Calu3 (cell line): ENCODE results near the gene ART1. TPM values are rescaled to one million over a fixed set of nuclear protein-coding genes. Genes with fewer than 3 reads are reported as not detected.

Source experiments
- BruUV-seq: library from RNA; stranded (reverse); fragments of 400-500 nt; replicated peaks from 2 replicates; lab custom pipeline; 2021; lab: Mats Ljungman, UMichigan
- CTCF ChIA-PET: fragments of 300-600 bp; sonication (Branson Sonifier 250); formaldehyde crosslinking; loops from one replicate; lab custom pipeline; 2022; ENCODE audit warnings: antibody characterized with exemption; lab: Charles Lee
- DNase-seq: peaks from one replicate; pipeline ENCODE4 v3.0.0; 2022
- H3K27ac Mint-ChIP-seq: one replicate; pipeline ENCODE4 v1.8.0; 2022; ENCODE audit warnings: mixed read lengths; ENCODE audit not compliant: unreplicated experiment
- H3K27me3 Mint-ChIP-seq: one replicate; pipeline ENCODE4 v1.8.0; 2022; ENCODE audit warnings: mixed read lengths; ENCODE audit not compliant: unreplicated experiment
- H3K36me3 Mint-ChIP-seq: one replicate; pipeline ENCODE4 v1.8.0; 2022; ENCODE audit warnings: mild to moderate bottlenecking, moderate library complexity, mixed read lengths; ENCODE audit not compliant: insufficient read depth, unreplicated experiment
- H3K4me1 Mint-ChIP-seq: one replicate; pipeline ENCODE4 v1.8.0; 2022; ENCODE audit warnings: mild to moderate bottlenecking, low read depth, mixed read lengths; ENCODE audit not compliant: unreplicated experiment
- H3K4me3 Mint-ChIP-seq: one replicate; pipeline ENCODE4 v1.8.0; 2022; ENCODE audit warnings: mild to moderate bottlenecking, low read depth, moderate library complexity, mixed read lengths; ENCODE audit not compliant: unreplicated experiment
- H3K9me3 Mint-ChIP-seq: one replicate; pipeline ENCODE4 v1.8.0; 2022; ENCODE audit warnings: low read depth, mixed read lengths; ENCODE audit not compliant: unreplicated experiment
- CTCF ChIP-seq: fragments of 200-600 bp; IDR thresholded peaks from one replicate; pipeline ENCODE4 v1.8.0; 2022; ENCODE audit warnings: antibody characterized with exemption; ENCODE audit not compliant: unreplicated experiment
- intact Hi-C: fragments of 100-400 bp; cut with micrococcal nuclease; formaldehyde crosslinking; loops from one replicate; pipeline ENCODE4 v1.10.0; 2022; ENCODE audit not compliant: unreplicated experiment
- total RNA-seq: library from RNA; stranded (reverse); gene quantifications from 2 replicates; pipeline ENCODE4 v1.2.3, GENCODE V29; 2022

ART1 gene
- total RNA-seq, 1 experiment from 2014 or later, result not detected

DNA sequence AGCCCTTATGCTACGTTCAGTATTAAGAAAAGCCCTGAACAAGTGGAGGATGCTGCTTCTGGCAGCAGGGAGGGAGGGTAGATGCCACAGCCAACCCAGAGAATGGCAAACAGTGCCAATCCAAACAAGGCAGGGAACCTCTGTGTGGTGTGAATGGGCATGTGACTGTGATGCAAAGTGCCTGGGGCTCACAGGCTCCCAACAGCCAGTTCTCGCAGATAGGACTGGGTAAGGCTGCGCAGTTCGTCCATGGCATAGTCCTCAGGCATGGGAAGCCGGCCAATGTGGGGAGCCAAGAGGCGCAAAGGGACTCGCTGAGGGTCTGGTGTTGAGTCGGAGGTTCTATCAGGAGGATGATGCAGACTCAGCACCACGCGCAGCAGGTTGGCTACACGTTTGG is 31.0 kb downstream of the ART1 start:
- no peak for DNase-seq
- H3K27me3 Mint-ChIP-seq, result no peaks in the 10 kb centered on the region
- intact Hi-C loops, result no loop called here
- no peaks in the 10 kb centered on the region for H3K4me1 Mint-ChIP-seq
- no peak for TF ChIP-seq CTCF
- no TSS peak for BruUV-seq
- H3K27ac Mint-ChIP-seq, result no peak overlapping the region
- CTCF ChIA-PET, result no interaction called here
- H3K4me3 Mint-ChIP-seq, result no peak overlapping the region
- H3K9me3 Mint-ChIP-seq, result no peaks in the 10 kb centered on the region
- peaks cover 56% of the 10 kb centered on the region for H3K36me3 Mint-ChIP-seq

- Mint-ChIP-seq H3K36me3 (peaks cover 68% of the 10 kb centered on the region), H3K9me3 (no peaks in the 10 kb centered on the region), H3K27me3 (no peaks in the 10 kb centered on the region), H3K27ac (no peak overlapping the region), H3K4me1 (no peaks in the 10 kb centered on the region), H3K4me3 (no peak overlapping the region)
- CTCF ChIA-PET, result no interaction called here
- no peak for DNase-seq
- TF ChIP-seq CTCF, result no peak
- BruUV-seq, result no TSS peak
- intact Hi-C loops, result no loop called here
Observed at GRCh38 chr11:3679077-3679476, 34.1 kb downstream of the ART1 start.

GRCh38 chr11:3683039-3683438 is 38.1 kb downstream of the ART1 start:
- Mint-ChIP-seq H3K4me3 (no peak overlapping the region), H3K27ac (no peak overlapping the region), H3K36me3 (peaks cover 77% of the 10 kb centered on the region), H3K4me1 (no peaks in the 10 kb centered on the region), H3K27me3 (no peaks in the 10 kb centered on the region), H3K9me3 (no peaks in the 10 kb centered on the region)
- BruUV-seq, result no TSS peak
- no peak for DNase-seq
- intact Hi-C loops, result no loop called here
- no peak for TF ChIP-seq CTCF
- CTCF ChIA-PET, result no interaction called here

DNA sequence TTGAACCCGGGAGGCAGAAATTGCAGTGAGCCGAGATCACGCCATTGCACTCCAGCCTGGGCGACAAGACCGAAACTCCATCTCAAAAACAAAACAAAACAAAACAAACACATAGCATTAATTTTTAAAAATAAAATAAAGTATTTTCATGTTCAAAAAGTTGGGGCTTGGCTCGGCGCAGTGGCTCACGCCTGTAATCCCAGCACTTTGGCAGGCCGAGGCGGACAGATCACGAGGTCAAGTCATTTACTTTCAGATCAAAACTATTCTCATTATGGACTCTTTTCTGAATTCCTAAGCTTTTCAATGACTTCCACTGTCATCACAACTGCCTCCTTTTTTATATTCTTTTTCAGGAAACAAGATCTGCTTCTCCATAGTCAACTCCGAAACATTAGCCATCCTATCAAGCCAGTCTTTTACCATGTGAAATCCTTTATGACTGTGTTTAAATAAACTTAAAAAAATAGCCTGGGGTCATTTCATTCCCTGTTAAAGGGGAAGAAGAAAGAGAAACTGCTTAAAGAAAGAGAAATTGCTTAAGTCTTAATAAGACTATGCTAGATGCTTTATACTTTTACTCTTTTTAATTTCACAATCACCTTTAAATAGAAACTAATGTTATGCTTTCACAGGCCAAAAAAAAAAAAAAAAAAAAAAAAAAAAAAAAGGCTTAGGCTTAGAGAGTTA is 39.3 kb downstream of the ART1 start:
- Mint-ChIP-seq H3K36me3 (peaks cover 70% of the 10 kb centered on the region), H3K9me3 (no peaks in the 10 kb centered on the region), H3K4me1 (no peaks in the 10 kb centered on the region), H3K27me3 (no peaks in the 10 kb centered on the region), H3K4me3 (no peak overlapping the region), H3K27ac (no peak overlapping the region)
- DNase-seq, result no peak
- no peak for TF ChIP-seq CTCF
- CTCF ChIA-PET, result interaction anchor here (0.7 kb wide), 1 partner anchor 1243 kb away, joined by 4 read pairs; no protein-coding TSS in a partner anchor
- BruUV-seq, result no TSS peak
- intact Hi-C loops, result no loop called here
